Measurements from ENCODE around the gene THAP8. TPM values are rescaled to one million over a fixed set of nuclear protein-coding genes. Genes with fewer than 3 reads are reported as not detected.
A peak's percentile ranks its signal among the peaks of the same experiment; 100 is the strongest.

THAP8 gene
- polyA plus RNA-seq, 2 of the 4 experiments (the other 2 are of a cell fraction), result 3.1 to 7.5 TPM

- peak; percentile 43 for FAIRE-seq
- ChIA-PET POLR2A (interaction anchor here (1.2 kb wide), 1 partner anchor 40 kb away, joined by 4 read pairs; the partner anchor contains the start of gene THAP8), CTCF (interaction anchor here (1.0 to 3.8 kb wide), 5 partner anchors 8 to 34 kb away, joined by 3 to 19 read pairs (median 4); no protein-coding TSS in a partner anchor)
- TF ChIP-seq, protein P1, sequence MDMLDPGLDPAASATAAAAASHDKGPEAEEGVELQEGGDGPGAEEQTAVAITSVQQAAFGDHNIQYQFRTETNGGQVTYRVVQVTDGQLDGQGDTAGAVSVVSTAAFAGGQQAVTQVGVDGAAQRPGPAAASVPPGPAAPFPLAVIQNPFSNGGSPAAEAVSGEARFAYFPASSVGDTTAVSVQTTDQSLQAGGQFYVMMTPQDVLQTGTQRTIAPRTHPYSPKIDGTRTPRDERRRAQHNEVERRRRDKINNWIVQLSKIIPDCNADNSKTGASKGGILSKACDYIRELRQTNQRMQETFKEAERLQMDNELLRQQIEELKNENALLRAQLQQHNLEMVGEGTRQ (IDR thresholded peaks at IDR 0.05), result no peak
- TF ChIP-seq EHF (CRISPR knock-in tag; IDR thresholded peaks at IDR 0.05) (no peak), EP300 (IDR thresholded peaks at IDR 0.05) (no peak), CEBPB (IDR thresholded peaks at IDR 0.05) (no peak), NR3C1 (IDR thresholded peaks at IDR 0.05) (no peak), BHLHE40 (IDR thresholded peaks at IDR 0.05; ENCODE audit: low read depth, low read length) (no peak), PHF8 (IDR thresholded peaks at IDR 0.05; ENCODE audit: borderline replicate concordance, low read depth) (no peak), BCL3 (IDR thresholded peaks at IDR 0.05) (no peak), JUNB (IDR thresholded peaks at IDR 0.05) (no peak), FOXS1 (CRISPR knock-in tag; IDR thresholded peaks at IDR 0.05) (no peak)
- H3K4me3 ChIP-seq, result no peak overlapping the region
- H3K4me1 ChIP-seq, result no peaks in the 10 kb centered on the region
- no peaks in the 10 kb centered on the region for H3K9me3 ChIP-seq
- ATAC-seq, result no peak
- 78% methylated on average over 6 of the region's 6 CpGs for WGBS (ENCODE audit: missing lambda C conversion rate)
- no peak for DNase-seq (ENCODE audit: low read depth in 1 of 2, low spot score in 1 of 2)
- H3K4me2 ChIP-seq, result no peak overlapping the region
- no peak overlapping the region for H3K27ac ChIP-seq
Measured at GRCh38 chr19:36093687-36094086, 39.6 kb upstream of the THAP8 start.

DNA sequence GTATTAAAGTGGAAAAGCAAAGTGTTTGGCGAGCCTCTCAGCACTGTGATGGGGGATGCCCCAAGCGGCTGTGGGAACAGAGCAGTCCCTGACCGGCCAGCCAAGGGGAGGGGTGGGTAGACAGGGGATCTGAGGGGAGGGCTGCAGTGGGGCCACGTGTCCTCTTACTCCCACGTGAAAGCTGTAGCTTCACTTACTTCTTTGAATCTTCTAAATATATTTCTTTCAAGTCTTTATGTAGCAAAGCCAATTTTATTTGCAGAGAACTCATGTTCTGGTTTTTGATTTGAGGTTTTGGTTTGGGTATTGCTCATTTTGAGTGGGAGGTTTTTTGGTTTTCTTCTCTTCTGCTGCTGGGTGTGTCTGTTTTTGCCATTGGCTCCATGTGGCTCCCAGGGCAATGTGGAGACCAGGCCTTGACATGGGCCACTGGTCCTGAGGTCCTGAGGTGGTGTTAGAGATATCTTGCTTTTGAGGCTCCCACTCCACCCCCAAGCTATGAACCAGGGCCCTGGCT is 39.1 kb upstream of the THAP8 start:
- no peak for ATAC-seq
- WGBS (ENCODE audit: missing lambda C conversion rate), result 95% methylated on average over 5 of the region's 5 CpGs

GRCh38 chr19:36092566-36092965 is 38.5 kb upstream of the THAP8 start:
- POLR2A ChIA-PET, result interaction anchor here (1.1 kb wide), 1 partner anchor 22 kb away, joined by 3 read pairs; the partner anchor contains the start of genes POLR2I and TBCB
- no peak for FAIRE-seq
- WGBS (ENCODE audit: missing lambda C conversion rate), result 93% methylated on average over 7 of the region's 7 CpGs
- peak; percentile 16 to 20; a peak in 2 of 6 replicates for ATAC-seq
- H3K4me3 ChIP-seq, result no peak overlapping the region
- H3K27ac ChIP-seq, result no peak overlapping the region
- TF ChIP-seq ELK1 (IDR thresholded peaks at IDR 0.05; ENCODE audit: low read depth, low read length) (no peak), TFCP2L1 (CRISPR knock-in tag; IDR thresholded peaks at IDR 0.05) (no peak), SMC3 (IDR thresholded peaks at IDR 0.05) (no peak), EHMT2 (IDR thresholded peaks at IDR 0.05; ENCODE audit: low read depth) (no peak), CBX2 (IDR thresholded peaks at IDR 0.05; ENCODE audit: borderline replicate concordance, low read depth) (no peak), MAZ (IDR thresholded peaks at IDR 0.05; ENCODE audit: borderline replicate concordance, low read depth, low read length) (no peak), EHF (CRISPR knock-in tag; IDR thresholded peaks at IDR 0.05) (no peak), CHD4 (IDR thresholded peaks at IDR 0.05; ENCODE audit: borderline replicate concordance) (no peak), RARB (CRISPR knock-in tag; IDR thresholded peaks at IDR 0.05) (no peak), CEBPB (IDR thresholded peaks at IDR 0.05) (no peak), NFE2L2 (conservative IDR thresholded peaks at IDR 0.05; ENCODE audit: low read length) (no peak), JUN (IDR thresholded peaks at IDR 0.05) (no peak), HEYL (CRISPR knock-in tag; IDR thresholded peaks at IDR 0.05) (no peak), HMGXB4 (CRISPR knock-in tag; IDR thresholded peaks at IDR 0.05; ENCODE audit: borderline replicate concordance) (no peak), HDAC2 (IDR thresholded peaks at IDR 0.05) (no peak)
- TF ChIP-seq, protein P2, sequence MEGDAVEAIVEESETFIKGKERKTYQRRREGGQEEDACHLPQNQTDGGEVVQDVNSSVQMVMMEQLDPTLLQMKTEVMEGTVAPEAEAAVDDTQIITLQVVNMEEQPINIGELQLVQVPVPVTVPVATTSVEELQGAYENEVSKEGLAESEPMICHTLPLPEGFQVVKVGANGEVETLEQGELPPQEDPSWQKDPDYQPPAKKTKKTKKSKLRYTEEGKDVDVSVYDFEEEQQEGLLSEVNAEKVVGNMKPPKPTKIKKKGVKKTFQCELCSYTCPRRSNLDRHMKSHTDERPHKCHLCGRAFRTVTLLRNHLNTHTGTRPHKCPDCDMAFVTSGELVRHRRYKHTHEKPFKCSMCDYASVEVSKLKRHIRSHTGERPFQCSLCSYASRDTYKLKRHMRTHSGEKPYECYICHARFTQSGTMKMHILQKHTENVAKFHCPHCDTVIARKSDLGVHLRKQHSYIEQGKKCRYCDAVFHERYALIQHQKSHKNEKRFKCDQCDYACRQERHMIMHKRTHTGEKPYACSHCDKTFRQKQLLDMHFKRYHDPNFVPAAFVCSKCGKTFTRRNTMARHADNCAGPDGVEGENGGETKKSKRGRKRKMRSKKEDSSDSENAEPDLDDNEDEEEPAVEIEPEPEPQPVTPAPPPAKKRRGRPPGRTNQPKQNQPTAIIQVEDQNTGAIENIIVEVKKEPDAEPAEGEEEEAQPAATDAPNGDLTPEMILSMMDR (IDR thresholded peaks at IDR 0.05), result no peak
- TF ChIP-seq, protein P3, sequence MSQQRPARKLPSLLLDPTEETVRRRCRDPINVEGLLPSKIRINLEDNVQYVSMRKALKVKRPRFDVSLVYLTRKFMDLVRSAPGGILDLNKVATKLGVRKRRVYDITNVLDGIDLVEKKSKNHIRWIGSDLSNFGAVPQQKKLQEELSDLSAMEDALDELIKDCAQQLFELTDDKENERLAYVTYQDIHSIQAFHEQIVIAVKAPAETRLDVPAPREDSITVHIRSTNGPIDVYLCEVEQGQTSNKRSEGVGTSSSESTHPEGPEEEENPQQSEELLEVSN (IDR thresholded peaks at IDR 0.05; ENCODE audit: borderline replicate concordance, low read depth), result no peak
- no peaks in the 10 kb centered on the region for H3K4me1 ChIP-seq
- H3K4me2 ChIP-seq, result no peak overlapping the region
- CTCF ChIA-PET, result interaction anchor here (0.6 to 3.8 kb wide), 6 partner anchors 9 to 35 kb away, joined by 3 to 19 read pairs (median 6); no protein-coding TSS in a partner anchor
- no peak for DNase-seq (ENCODE audit: low read depth in 1 of 2, low spot score in 1 of 2)
- H3K9me3 ChIP-seq, result no peaks in the 10 kb centered on the region

More for the DNA sequence above, 39.1 kb upstream of the THAP8 start:
- ChIA-PET POLR2A (no interaction called here), CTCF (interaction anchor here (0.6 to 3.8 kb wide), 7 partner anchors 9 to 35 kb away, joined by 3 to 19 read pairs (median 4); no protein-coding TSS in a partner anchor)
- H3K4me1 ChIP-seq, result no peaks in the 10 kb centered on the region
- no peak for FAIRE-seq
- DNase-seq (ENCODE audit: low read depth in 1 of 2, low spot score in 1 of 2), result no peak
- no peaks in the 10 kb centered on the region for H3K9me3 ChIP-seq
- H3K4me3 ChIP-seq, result no peak overlapping the region
- H3K4me2 ChIP-seq, result no peak overlapping the region
- TF ChIP-seq NR3C1 (IDR thresholded peaks at IDR 0.05), result no peak
- no peak overlapping the region for H3K27ac ChIP-seq

Measured in A549 (cell line).